ENCODE measurements around the gene ARID1B. TPM values are rescaled to one million over a fixed set of nuclear protein-coding genes. Genes with fewer than 3 reads are reported as not detected.

The ARID1B gene
- total RNA-seq, 1 experiment from 2014 or later = 35.6 TPM

DNA sequence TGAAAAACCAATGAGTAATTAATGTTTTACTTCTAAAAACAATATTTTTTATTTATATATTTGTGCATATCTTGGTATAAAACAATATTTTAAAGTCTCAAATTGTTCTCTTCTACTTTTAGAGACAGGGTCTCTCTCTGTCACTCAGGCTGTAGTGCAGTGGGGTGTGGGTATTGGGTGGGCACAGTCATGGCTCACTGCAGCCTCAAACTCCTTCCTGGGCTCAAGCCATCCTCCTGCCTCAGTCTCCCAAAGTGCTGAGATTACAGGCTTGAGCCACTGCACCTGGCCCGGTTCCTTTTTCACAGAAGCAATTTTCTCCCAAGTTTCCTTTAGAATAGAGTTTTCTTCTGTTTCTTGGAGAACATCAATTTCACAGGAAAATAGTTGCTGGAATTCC, 443.3 kb downstream of the ARID1B start:
- H4K20me1 ChIP-seq (ENCODE audit: insufficient read depth) = no peaks in the 10 kb centered on the region
- H3K4me1 ChIP-seq (ENCODE audit: control insufficient read depth in 1 of 2, insufficient read depth in 2 of 2, low read length in 2 of 2) = peaks cover 15 to 40% of the 10 kb centered on the region in 2 experiments
- peak overlapping the region; percentile 53 for H3K9ac ChIP-seq (ENCODE audit: low read length)
- H3K9me3 ChIP-seq (ENCODE audit: control insufficient read depth in 1 of 2, insufficient read depth in 1 of 2, low read depth in 1 of 2, low read length in 2 of 2) = no peaks in the 10 kb centered on the region
- intact Hi-C loops (cut with micrococcal nuclease) = no loop called here
- BruUV-seq (replicated peaks) = no TSS peak
- POLR2A ChIA-PET = no interaction called here
- no peak for ATAC-seq
- peak overlapping the region; percentile 26 to 56 for H3K4me3 ChIP-seq (replicated peaks in 1 of 2; ENCODE audit: low read depth in 1 of 2, low read length in 2 of 2)
- CTCF ChIA-PET = no interaction called here
- H3K4me2 ChIP-seq (ENCODE audit: low read length) = peak overlapping the region; percentile 89
- no peak overlapping the region for H3K27ac ChIP-seq (ENCODE audit: low read depth, low read length)
- DNase-seq (ENCODE audit: low read depth, low spot score) = no peak
- no peaks in the 10 kb centered on the region for H3K79me2 ChIP-seq (ENCODE audit: insufficient read depth, low read length)
- TF ChIP-seq EZH2 (IDR thresholded peaks at IDR 0.05) (no peak), EGR1 (IDR thresholded peaks at IDR 0.05; ENCODE audit: low read depth) (no peak), RAD21 (IDR thresholded peaks at IDR 0.05; ENCODE audit: low read depth) (no peak), FOSL1 (IDR thresholded peaks at IDR 0.05; ENCODE audit: low read depth) (no peak), CEBPB (IDR thresholded peaks at IDR 0.05; ENCODE audit: low read depth) (no peak), POLR2A (IDR thresholded peaks at IDR 0.05; ENCODE audit: borderline replicate concordance, extremely low read depth, insufficient read depth, insufficient read length) (no peak), ZNF274 (IDR thresholded peaks at IDR 0.05; ENCODE audit: low read depth, low read length) (no peak), YY1 (IDR thresholded peaks at IDR 0.05; ENCODE audit: extremely low read depth, insufficient replicate concordance, low read depth, low read length) (no peak)
- TF ChIP-seq, protein P1, sequence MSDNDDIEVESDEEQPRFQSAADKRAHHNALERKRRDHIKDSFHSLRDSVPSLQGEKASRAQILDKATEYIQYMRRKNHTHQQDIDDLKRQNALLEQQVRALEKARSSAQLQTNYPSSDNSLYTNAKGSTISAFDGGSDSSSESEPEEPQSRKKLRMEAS (IDR thresholded peaks at IDR 0.05) = no peak
- TF ChIP-seq, protein P2, sequence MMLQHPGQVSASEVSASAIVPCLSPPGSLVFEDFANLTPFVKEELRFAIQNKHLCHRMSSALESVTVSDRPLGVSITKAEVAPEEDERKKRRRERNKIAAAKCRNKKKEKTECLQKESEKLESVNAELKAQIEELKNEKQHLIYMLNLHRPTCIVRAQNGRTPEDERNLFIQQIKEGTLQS (IDR thresholded peaks at IDR 0.05) = no peak
- H3K27me3 ChIP-seq (ENCODE audit: insufficient read depth, low read length) = no peaks in the 10 kb centered on the region
- no peaks in the 10 kb centered on the region; the same call in 1 of the 2 replicates for H3K9me2 ChIP-seq (ENCODE audit: insufficient read depth)
- H2AFZ ChIP-seq (ENCODE audit: low read depth, low read length, poor library complexity, severe bottlenecking) = peak overlapping the region; percentile 95
- RAD21 ChIA-PET (ENCODE audit: low non-redundant PET in 1 of 2, low total read pairs in 2 of 2, uncharacterized antibody in 2 of 2, unreplicated experiment in 2 of 2) = no interaction called here
- no peaks in the 10 kb centered on the region for H3K36me3 ChIP-seq (ENCODE audit: control insufficient read depth in 1 of 2, insufficient read depth in 2 of 2, low read length in 2 of 2)
